Fibroblast of mammary gland (primary cell): ENCODE data around the gene ATP6V0E1.
A peak's percentile ranks its signal among the peaks of the same experiment; 100 is the strongest.

ENCODE experiments used
- DNase-seq: peaks from one replicate; pipeline ENCODE4 v3.0.0-alpha.2; 2010; ENCODE audit warnings: low read depth
- H3K4me3 ChIP-seq: 2 replicates; pipeline ENCODE4 v1.5.1; 2011; ENCODE audit warnings: low read depth, mild to moderate bottlenecking, low read length, moderate library complexity; ENCODE audit not compliant: control insufficient read depth
- TF ChIP-seq, protein P1 (sequence below): conservative IDR thresholded peaks from 2 replicates; pipeline ENCODE4 v1.5.1; 2011; ENCODE audit warnings: low read depth, low read length, inconsistent platforms; ENCODE audit not compliant: control insufficient read depth, insufficient read depth

Gene ATP6V0E1

DNA sequence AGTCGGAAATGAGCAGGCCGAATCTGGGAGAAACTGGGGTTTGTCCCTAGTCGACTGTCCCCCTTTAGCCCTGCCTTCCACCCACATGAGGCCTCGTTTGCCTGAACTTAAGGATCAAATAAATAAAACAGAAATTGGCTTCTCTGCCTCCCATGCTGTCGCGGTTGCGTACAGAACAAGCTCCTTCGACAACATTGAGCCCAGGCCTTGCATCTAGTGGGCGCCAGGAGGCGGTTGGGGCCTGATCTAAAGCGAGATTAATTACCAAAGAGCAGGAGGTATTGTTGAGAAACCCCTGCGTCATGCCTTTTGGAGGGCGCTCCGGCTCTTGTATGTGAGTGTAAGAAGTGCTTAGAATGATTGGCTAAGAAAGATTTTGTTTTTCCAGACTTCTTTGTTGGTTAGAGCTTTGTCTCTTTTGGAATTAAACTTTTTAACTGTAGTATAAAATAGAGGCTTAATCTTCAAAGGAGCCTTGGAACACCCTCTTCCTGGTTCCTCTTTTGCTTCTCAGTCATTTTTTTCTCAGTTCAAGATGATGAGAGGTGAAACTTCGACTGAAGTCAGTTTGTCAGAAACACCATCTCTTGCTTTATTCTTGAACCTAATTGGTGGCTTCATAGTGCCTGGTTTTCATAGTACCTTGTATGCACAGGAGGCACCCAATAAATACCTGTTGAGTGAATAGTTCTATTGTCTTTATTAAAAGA lies 828 bp downstream of the ATP6V0E1 start:
- peak overlapping the region; percentile 92 for H3K4me3 ChIP-seq
- TF ChIP-seq, protein P1, sequence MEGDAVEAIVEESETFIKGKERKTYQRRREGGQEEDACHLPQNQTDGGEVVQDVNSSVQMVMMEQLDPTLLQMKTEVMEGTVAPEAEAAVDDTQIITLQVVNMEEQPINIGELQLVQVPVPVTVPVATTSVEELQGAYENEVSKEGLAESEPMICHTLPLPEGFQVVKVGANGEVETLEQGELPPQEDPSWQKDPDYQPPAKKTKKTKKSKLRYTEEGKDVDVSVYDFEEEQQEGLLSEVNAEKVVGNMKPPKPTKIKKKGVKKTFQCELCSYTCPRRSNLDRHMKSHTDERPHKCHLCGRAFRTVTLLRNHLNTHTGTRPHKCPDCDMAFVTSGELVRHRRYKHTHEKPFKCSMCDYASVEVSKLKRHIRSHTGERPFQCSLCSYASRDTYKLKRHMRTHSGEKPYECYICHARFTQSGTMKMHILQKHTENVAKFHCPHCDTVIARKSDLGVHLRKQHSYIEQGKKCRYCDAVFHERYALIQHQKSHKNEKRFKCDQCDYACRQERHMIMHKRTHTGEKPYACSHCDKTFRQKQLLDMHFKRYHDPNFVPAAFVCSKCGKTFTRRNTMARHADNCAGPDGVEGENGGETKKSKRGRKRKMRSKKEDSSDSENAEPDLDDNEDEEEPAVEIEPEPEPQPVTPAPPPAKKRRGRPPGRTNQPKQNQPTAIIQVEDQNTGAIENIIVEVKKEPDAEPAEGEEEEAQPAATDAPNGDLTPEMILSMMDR, result peak; percentile 65
- DNase-seq, result peak; percentile 93

DNA sequence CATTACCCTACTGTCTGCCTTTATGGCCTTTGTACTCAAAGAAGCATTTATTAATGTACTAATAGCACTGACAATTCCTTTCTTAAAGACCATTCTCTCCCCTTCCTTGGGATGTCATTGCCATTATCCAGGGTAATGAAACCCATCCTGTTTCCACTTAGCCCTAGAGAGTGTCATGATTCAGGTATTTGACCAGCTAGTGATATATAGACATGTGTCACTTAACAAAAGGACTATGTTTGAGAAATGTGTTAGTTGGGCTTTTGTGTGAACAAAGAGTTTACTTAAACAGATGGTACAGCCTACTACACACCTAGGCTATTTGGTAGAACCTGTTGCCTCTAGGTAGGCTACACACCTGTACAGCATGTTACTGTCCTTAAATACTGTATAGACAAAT lies 2.0 kb downstream of the ATP6V0E1 start:
- H3K4me3 ChIP-seq, result no peak overlapping the region
- DNase-seq, result no peak
- TF ChIP-seq, protein P1, result no peak

DNA sequence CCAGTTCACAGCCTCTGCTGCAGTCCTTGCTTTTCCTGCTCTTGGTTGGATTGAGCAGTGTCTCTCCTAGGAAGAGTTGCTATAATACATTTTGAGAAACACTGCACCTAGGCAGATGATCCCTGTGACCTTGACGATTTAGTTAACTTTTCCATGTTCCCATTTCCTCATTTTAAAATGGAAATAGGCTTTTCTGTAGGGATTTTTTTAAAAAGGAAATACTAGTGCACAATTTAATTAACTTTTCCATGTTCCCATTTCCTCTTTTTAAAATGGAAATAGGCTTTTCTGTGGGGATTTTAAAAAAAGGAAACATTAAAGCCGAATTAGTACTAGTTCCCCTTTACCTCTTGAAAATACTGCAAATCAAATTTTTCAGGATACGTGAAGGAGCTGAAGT lies 4.7 kb downstream of the ATP6V0E1 start:
- DNase-seq, result no peak
- TF ChIP-seq, protein P1, result no peak
- H3K4me3 ChIP-seq, result no peak overlapping the region

DNA sequence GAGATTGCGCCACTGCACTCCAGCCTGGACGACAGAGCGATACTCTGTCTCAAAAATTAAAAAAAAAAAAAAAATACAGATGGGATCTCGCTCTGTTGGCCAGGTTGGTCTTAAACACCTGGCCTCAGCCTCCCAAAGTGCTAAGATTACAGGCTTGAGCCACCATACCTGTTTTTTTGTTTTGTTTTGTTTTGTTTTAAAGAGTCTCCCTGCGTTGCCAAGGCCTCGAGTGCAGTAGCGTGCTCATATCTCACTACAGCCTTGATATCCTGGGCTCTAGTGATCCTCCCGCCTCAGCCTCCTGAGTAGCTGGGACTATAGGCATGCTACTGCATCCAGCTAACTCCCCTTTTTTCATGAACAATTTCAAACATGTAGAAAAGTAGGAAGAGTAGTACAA lies 7.2 kb downstream of the ATP6V0E1 start:
- no peak for DNase-seq
- H3K4me3 ChIP-seq, result no peak overlapping the region
- TF ChIP-seq, protein P1, result no peak

DNA sequence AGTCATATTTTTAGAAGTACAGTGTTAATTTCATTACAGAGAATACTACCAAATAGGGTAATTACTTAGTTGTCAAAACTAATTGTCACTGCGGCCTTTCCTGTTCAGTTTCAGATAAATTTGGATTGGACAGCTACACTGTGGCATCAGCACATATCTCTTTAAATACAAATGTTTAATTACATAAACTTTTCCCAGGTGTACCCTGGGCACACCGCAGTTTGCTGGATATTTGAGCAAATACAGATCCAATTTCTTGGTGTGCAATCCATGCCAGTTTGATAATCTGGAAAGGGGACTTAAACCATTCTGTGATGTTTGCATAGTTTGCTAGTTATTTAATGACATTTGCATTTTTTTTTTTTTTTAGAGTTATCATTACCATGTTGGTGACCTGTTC lies 10.8 kb downstream of the ATP6V0E1 start:
- TF ChIP-seq, protein P1, result no peak
- H3K4me3 ChIP-seq, result no peak overlapping the region
- DNase-seq, result no peak

DNA sequence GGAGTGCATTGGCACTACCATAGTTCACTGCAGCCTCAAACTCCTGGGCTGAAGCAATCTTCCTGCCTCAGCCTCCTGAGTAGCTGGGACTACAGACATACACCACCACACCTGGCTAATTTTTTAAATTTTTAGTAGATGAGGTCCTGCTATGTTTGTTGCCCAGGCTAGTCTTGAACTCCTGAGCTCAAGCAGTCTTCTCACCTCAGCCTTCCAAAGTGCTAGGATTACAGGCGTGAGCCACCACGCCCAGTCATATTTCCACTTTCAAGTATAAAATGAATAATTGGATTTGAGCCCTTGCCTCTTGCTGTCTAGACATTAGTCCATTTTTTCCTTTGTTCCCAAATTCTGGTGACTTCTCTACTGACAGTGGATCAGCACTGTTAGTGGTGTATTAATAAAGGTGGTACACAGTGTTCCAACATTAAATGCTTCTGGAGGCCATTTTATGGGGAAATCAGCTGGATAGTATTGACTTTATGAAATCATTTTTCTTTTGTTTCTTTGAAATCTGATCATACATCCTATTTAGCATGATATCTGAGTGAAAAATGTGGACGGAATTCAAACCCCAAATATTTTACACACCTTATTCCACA lies 15.9 kb downstream of the ATP6V0E1 start:
- no peak for DNase-seq
- TF ChIP-seq, protein P1, result no peak
- no peak overlapping the region for H3K4me3 ChIP-seq
